HG02973 (cell line): ENCODE measurements around the gene OS9.
"Not testable (repeated sequence)": the region's sequence is repeated elsewhere in the genome, so short reads cannot be mapped to it uniquely, and the experiment has no call there.

ENCODE experiments used
- ATAC-seq: cut with Tn5 transposase; IDR thresholded peaks from one replicate; pipeline ENCODE4 v1.9.1; 2021; ENCODE audit warnings: moderate library complexity; ENCODE audit not compliant: unreplicated experiment

OS9 gene

DNA sequence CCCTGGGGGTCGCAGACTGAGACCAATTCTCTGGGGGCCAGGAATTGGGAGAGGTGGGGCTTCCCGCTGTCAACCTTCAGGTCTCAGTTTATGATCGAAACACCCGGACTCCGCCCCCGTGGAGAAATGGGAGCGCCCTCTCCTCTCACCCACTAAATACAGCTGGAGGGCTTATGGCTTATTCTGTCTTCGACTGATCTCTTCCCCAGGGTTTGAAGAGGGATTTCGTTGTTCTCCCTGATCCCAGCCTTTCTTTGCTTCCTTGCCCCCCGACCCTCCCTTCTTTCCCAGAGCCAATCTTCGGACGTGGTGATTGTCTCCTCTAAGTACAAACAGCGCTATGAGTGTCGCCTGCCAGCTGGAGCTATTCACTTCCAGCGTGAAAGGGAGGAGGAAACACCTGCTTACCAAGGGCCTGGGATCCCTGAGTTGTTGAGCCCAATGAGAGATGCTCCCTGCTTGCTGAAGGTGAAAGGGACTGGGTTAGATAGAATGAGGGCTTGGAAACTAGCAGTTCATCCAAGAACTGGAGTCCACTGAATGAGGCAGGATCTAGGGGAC lies 607 bp downstream of the OS9 start:
- no peak for ATAC-seq

DNA sequence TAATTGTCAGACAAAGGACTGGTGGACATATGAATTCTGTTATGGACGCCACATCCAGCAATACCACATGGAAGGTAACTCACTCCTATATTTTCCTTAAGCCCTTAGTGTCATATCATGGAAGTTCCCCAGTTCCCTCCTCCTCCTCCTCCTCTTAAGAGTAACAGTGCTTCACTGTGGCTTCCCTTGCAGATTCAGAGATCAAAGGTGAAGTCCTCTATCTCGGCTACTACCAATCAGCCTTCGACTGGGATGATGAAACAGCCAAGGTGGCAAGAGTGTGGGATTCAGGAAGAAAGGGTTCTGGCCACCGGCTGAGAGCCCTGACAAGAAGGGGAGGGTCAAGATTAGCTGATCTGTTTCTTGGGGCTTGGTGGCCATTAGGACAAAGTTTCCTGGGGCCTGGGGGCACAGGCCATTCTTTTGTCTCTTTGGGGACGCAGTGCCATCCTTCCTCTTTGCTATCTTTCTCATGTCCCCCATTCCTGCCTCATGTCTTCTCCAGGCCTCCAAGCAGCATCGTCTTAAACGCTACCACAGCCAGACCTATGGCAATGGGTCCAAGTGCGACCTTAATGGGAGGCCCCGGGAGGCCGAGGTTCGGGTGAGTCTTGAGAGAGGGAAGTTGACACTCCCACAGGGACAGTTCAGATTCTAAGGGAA lies 2.0 kb downstream of the OS9 start:
- no peak for ATAC-seq

DNA sequence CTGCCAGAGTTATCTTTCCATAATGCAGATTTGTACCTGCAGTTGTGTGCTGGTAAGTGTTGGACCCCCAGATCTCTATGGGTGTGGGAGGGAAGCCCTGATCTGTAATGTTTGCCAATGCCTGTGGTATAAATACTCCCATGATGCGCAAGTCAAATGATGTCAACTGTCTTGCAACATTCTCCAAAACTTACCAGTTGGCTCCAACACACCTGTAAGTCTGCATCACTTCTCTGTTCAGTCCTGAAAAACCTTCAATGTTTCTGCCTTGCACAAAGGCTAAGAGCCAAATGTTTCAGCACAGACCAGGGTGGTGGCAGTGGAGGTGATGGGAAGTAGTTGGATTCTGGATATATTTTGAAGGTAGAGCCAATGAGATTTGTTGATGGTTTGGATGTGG lies 3.1 kb downstream of the OS9 start:
- ATAC-seq: no peak

DNA sequence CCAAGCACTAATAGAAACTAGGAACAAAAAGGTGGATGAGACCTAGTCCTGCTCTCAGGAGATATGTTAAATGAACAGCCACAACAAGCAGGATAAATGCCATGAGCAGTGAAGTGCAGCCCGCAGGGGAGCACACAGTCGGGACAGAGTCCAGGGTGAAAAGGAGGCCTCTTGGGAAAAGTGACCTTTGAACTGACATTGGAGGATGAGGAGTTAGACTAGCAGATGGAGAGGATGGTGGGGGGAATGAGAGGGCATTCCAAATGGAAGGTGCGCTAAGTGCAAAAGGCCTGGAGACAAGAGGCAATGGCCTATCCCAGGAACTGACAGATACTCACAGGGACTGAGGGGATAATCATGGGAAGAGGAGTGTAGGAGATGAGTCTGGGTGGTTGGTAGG lies 4.5 kb downstream of the OS9 start:
- ATAC-seq: no peak

DNA sequence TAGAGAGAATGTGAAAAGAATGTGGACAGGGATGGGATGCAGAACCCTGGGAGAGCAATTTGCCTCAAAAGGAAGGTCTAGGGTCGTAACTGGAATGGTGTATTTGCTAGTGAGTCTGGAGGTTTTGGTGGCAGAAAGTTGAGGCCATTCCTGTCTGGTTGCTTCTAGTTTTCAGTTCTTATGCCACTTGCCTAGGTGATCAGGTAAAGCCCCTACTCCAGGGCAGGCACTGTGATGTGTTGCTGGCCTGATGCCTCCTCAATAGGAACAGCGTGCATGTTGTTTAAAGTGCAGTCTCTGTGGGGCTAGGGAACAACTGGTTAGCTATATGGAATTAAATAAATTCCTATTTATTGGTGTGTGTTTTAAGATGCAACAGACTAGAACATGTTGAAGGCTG lies 6.4 kb downstream of the OS9 start:
- no peak for ATAC-seq

DNA sequence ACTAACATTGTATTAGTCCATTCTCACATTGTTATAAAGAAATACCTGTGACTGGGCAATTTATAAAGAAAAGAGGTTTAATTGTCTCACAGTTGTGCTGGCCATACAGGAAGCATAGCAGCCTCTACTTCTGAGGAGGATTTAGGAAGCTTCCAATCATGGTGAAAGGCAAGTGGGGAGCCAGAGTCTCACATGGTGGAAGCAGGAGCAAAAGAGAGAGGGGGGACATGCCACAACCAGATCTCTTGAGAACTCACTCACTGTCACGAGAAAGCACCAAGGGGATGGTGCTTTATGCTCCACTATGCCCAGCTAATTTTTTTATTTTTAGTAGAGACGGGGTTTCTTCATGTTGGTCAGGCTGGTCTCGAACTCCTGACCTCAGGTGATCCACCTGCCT lies 13.3 kb downstream of the OS9 start:
- ATAC-seq: no peak

DNA sequence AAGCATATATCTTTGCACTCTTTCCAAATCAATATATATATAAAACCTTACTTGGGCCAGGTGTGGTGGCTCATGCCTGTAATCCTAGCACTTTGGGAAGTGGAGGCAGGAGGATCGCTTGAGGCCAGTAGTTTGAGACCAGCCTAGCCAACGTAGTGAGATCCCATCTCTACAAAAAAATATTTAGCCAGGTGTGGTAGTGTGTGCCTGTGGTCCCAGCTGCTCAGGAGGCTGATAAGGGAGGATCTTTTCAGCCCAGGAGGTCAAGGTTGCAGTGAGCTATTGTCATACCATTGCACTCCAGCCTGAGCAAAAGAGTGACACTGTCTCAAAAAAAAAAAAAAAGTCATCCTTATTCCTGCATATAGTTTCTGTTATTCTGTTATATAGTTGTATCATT lies 14.4 kb downstream of the OS9 start:
- ATAC-seq: no peak

DNA sequence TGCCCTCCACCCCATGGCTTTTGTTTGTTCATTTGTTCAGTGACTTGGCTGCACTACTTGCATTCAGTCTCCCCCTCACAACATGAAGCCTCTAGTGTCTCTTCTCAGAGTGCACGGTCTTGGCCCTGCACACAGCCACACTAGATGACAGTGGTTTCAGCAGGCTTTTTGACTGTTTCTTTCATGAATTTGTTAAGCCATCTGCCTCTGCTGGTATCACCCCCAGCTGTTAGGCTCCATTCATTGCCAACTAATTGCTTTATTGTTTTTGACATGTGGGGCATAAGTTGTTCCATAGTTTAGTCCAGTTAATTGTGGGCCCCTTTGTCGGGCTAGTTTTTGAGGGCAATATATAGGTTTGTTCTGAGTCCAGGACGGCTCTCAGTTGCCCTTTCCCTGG lies 18.8 kb downstream of the OS9 start:
- ATAC-seq: no peak

DNA sequence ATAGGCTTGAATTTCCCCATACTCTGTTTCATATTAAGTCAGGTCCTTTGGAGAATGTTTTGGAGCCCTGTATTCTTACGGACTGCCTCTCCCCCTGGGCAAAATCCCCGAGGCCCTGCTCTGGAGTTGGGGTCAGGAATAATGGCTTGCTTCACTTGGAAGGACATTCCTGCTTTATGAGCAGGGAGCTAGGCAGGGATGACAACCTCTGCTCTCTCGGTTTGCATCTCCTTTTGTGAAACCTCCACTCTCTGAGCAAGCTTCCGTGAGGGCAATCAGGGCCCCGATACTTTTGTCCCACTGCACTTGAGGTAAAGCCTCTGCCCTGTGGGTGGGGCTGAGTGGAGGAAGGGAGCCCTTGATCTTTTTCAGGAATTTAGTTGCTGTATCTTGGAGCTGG lies 19.3 kb downstream of the OS9 start:
- ATAC-seq: no peak

DNA sequence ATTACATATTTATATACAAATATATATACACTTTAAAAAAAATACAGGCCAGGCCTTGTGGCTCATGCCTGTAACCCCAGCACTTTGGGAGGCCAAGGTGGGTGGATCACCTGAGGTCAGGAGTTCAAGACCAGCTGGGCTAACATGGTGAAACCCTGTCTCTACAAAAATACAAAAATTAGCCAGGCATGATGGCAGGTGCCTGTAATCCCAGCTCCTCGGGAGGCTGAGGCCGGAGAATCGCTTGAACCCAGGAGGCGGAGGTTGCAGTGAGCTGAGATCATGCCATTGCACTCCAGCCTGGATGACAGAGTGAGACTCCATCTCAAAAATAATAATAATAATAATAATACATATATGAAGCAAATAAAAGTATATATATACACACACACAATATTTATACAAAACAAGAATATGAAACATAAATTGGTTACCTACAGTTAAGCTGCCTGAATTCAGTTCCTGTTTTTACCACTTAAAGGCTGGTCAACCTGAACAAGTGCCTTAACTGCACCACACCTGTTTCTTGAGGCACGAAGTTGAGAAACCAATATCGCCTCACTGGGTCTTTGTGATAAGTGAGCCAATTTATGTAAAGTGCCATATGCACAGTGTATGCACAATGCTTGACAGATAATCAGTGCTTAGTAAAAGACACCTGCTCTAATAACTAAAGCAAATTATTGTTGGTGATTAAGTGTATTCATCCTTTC lies 21.3 kb downstream of the OS9 start:
- ATAC-seq: not testable (repeated sequence)

DNA sequence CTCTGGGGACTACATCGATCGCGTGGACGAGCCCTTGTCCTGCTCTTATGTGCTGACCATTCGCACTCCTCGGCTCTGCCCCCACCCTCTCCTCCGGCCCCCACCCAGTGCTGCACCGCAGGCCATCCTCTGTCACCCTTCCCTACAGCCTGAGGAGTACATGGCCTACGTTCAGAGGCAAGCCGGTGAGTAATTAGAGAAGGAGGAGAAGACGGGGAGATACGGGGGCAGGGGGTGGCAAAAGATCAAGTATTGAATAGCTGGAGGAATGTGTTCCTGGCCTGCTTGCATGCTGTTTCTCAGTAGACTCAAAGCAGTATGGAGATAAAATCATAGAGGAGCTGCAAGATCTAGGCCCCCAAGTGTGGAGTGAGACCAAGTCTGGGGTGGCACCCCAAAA lies 21.9 kb downstream of the OS9 start:
- no peak for ATAC-seq

DNA sequence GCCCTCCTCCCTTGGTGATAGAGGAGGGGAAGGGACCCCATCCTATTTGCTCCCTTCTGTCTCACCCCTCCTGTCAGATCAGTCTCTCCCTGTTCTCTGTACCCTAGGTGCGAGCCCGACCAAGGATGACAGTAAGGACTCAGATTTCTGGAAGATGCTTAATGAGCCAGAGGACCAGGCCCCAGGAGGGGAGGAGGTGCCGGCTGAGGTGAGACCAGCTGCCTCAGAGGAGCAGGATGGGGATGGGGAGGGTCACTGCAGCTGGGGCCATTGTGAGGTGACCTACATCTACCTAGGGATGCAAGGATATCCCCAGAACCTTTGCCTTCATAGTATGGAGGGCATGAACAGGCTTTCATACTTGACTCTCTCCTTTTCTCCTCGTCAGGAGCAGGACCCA lies 22.4 kb downstream of the OS9 start:
- no peak for ATAC-seq

DNA sequence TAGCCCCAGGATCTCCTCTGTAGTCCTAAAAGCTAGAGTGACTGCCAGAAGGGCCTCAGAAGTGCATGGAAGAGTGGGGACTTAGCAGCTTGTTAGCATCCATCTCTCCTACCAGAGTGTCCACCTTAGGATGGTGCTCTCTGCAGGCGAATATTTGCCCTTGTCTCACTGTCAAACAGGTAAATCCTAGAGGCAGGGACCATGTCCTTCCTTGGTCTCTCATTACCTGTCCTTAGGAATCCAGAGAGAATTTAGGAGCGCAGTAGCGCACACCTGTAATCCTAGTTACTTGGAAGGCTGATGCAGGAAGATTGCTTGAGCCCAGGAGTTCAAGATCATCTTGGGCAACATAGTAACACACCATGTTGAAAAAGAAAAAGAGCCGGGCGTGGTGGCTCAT lies 23.2 kb downstream of the OS9 start:
- ATAC-seq: no peak

DNA sequence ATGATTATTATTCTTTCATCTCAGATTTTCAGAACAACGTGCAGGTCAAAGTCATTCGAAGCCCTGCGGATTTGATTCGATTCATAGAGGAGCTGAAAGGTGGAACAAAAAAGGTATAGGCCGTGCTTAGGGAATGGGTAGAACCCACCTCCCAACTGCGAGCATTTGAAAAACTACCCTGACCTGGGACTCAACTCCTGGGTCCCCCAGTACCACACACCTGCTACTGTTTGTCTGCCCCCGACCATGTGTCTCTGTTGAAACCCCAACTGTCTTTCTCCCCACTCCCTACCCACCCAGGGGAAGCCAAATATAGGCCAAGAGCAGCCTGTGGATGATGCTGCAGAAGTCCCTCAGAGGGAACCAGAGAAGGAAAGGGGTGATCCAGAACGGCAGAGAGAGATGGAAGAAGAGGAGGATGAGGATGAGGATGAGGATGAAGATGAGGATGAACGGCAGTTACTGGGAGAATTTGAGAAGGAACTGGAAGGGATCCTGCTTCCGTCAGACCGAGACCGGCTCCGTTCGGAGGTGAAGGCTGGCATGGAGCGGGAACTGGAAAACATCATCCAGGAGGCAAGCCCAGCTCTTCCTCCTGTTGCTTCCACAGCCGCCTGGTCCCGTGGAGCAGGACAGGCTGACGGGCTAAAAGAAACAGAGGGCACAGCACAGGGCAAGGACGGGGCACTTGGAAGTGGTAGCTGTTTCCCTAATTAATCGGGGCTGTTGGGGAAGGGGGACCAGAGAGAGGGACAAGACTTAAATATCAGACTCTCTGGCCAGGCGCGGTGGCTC lies 24.1 kb downstream of the OS9 start:
- ATAC-seq: no peak

DNA sequence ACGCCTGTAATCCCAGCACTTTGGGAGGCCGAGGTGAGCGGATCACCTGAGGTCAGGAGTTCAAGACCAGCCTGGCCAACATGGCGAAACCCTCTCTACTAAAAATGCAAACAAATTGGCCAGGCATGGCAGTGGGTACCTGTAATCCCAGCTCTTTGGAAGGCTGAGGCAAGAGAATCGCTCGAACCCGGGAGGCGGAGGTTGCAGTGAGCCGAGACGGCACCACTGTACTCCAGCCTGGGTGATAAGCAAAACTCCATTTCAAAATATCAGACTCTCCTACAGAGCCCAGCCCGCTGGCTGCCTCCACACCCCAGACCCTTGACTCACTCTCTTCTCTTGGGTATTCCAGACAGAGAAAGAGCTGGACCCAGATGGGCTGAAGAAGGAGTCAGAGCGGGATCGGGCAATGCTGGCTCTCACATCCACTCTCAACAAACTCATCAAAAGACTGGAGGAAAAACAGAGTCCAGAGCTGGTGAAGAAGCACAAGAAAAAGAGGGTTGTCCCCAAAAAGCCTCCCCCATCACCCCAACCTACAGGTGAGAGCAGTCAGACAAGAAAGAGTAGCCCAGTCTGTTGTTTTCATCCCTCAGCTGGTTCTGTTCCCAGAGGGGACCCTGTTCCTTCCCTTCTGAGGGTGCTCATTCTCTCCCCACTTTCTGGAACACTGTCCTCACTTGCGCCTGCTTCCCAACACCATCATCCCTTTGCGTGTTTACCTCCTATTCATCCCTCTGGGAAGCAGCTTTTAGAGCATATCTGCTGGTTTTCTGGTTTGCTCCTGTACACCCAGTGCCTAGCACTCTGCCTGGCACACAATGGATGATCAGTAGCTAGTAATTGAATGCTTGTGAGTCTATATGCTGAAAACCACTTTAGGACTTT lies 25.0 kb downstream of the OS9 start:
- ATAC-seq: no peak

DNA sequence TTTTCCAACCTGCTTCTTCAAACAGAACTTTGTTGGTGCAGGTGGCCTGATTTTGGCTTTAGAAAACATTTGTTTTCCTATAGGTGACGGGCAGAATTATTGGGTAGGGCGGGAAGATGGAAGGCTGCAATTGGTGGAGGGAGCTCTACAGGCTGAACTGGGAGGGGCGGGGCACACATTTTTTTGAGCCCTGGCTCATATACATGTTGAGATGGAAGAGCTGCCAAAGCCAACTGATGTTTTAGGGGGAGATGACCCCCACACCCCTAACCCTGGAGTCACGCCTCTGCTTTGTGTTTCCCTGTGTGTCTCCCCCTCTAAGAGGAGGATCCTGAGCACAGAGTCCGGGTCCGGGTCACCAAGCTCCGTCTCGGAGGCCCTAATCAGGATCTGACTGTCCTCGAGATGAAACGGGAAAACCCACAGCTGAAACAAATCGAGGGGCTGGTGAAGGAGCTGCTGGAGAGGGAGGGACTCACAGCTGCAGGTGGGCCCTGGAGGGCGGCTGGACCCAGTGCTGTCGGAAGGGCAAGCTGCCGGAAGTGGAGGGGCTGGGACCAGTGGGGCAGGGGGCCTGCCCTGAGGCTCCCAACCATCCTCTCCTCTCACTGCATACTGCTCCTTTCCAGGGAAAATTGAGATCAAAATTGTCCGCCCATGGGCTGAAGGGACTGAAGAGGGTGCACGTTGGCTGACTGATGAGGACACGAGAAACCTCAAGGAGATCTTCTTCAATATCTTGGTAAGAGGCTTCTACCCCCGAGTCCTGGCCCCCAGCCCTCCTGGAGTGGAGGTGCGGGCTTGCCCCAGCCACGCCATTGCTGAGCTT lies 26.1 kb downstream of the OS9 start:
- no peak for ATAC-seq

DNA sequence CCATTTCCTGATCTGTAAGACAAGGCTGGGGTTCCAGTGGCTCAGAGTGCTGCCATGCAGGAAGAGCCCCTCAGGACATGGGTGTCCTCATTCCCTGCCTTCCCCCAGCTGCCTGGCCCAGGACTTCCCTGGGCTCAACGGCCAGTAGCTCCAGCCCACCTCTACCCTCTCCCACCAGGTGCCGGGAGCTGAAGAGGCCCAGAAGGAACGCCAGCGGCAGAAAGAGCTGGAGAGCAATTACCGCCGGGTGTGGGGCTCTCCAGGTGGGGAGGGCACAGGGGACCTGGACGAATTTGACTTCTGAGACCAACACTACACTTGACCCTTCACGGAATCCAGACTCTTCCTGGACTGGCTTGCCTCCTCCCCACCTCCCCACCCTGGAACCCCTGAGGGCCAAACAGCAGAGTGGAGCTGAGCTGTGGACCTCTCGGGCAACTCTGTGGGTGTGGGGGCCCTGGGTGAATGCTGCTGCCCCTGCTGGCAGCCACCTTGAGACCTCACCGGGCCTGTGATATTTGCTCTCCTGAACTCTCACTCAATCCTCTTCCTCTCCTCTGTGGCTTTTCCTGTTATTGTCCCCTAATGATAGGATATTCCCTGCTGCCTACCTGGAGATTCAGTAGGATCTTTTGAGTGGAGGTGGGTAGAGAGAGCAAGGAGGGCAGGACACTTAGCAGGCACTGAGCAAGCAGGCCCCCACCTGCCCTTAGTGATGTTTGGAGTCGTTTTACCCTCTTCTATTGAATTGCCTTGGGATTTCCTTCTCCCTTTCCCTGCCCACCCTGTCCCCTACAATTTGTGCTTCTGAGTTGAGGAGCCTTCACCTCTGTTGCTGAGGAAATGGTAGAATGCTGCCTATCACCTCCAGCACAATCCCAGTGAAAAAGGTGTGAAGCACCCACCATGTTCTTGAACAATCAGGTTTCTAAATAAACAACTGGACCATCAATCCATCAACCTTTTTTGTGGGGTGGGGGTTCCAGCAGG lies 27.0 kb downstream of the OS9 start:
- ATAC-seq: no peak

DNA sequence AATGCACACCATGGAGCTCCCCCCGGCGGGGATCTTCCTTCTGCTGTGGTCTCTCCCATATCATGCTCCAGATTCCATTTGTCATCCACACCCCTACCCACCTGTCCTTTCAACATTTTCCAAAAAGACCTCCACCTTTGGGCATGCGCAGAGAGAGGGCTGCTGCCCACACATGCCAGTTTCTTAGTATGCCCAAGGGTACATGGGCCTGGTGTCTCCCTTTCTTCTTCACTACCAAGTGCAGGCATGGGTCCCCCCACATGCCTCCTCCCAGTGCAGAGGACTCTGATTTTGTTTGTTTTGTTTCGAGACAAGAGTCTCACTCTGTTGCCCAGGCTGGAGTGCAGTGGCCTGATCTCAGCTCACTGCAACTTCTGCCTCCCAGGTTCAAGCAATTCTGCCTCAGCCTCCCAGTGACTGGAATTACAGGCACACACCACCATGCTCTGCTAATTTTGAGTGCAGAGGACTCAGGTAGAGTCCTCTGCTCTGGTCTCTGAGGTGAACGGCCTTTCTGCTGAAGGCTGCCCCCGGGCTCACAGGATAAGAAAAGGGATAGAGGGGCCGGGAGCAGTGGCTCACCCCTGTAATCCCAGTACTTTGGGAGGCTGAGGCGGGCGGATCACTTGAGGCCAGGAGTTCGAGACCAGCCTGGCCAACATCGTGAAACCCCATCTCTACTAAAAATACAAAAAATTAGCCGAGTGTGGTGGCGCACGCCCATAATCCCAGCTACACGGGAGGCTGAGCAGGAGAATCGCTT lies 28.1 kb downstream of the OS9 start:
- ATAC-seq: not testable (repeated sequence)
